GM23338 (cell line): Measurements from ENCODE around the gene SLC30A1. TPM values are rescaled to one million over a fixed set of nuclear protein-coding genes. Genes with fewer than 3 reads are reported as not detected.

ENCODE experiments used
- ATAC-seq: fragments of 200-7000 bp; cut with Tn5 transposase; 3 replicates; pipeline ENCODE4 v1.9.1; 2020
- DNase-seq: peaks from one replicate; pipeline ENCODE4 v3.0.0-alpha.2; 2015; ENCODE audit warnings: low spot score
- H2AFZ ChIP-seq: fragments of 200-600 bp; sonication (generic); 2 replicates; pipeline ENCODE4 v1.8.0; 2016; ENCODE audit warnings: antibody characterized with exemption, mild to moderate bottlenecking, moderate library complexity
- H3F3A ChIP-seq: fragments of 200-600 bp; sonication (generic); replicated peaks from 2 replicates; pipeline ENCODE4 v1.8.0; 2017; ENCODE audit warnings: antibody characterized with exemption, mixed run types, low read depth
- H3K27ac ChIP-seq: fragments of 200-600 bp; sonication (generic); 2 replicates; pipeline ENCODE4 v1.6.1; 2016; ENCODE audit warnings: low read depth
- H3K27me3 ChIP-seq: fragments of 200-600 bp; sonication (generic); 2 replicates; pipeline ENCODE4 v1.8.0; 2016; ENCODE audit warnings: mild to moderate bottlenecking, mixed run types, moderate library complexity; ENCODE audit not compliant: insufficient read depth
- H3K36me3 ChIP-seq: fragments of 200-600 bp; sonication (generic); 2 replicates; pipeline ENCODE4 v1.8.0; 2016; ENCODE audit warnings: mild to moderate bottlenecking; ENCODE audit not compliant: insufficient read depth
- H3K4me1 ChIP-seq: fragments of 200-600 bp; sonication (generic); 2 replicates; pipeline ENCODE4 v1.8.0; 2016; ENCODE audit warnings: mild to moderate bottlenecking, moderate library complexity; ENCODE audit not compliant: insufficient read depth
- H3K4me2 ChIP-seq: fragments of 200-600 bp; sonication (generic); 2 replicates; pipeline ENCODE4 v1.7.1; 2017; ENCODE audit warnings: mixed run types
- H3K4me3 ChIP-seq: fragments of 200-600 bp; sonication (generic); 2 replicates; pipeline ENCODE4 v1.6.1; 2016; ENCODE audit warnings: mixed run types
- H3K79me2 ChIP-seq: fragments of 200-600 bp; sonication (generic); replicated peaks from 2 replicates; pipeline ENCODE4 v1.8.0; 2017; ENCODE audit warnings: mild to moderate bottlenecking; ENCODE audit not compliant: insufficient read depth
- H3K9me2 ChIP-seq: fragments of 200-600 bp; sonication (generic); 2 replicates; pipeline ENCODE4 v1.8.0; 2017; ENCODE audit not compliant: insufficient read depth
- H4K20me1 ChIP-seq: fragments of 200-600 bp; sonication (generic); replicated peaks from 2 replicates; pipeline ENCODE4 v1.8.0; 2017; ENCODE audit warnings: mild to moderate bottlenecking; ENCODE audit not compliant: insufficient read depth
- H3K27ac Mint-ChIP-seq: 2 replicates; pipeline ENCODE4 v1.8.0; 2020; ENCODE audit warnings: inconsistent platforms, mild to moderate bottlenecking, moderate library complexity, mixed read lengths
- H3K27me3 Mint-ChIP-seq: 3 replicates; pipeline ENCODE4 v1.8.0; 2022; ENCODE audit warnings: low read depth, mild to moderate bottlenecking, moderate library complexity, mixed read lengths, inconsistent platforms; ENCODE audit not compliant: insufficient read depth, poor library complexity
- H3K36me3 Mint-ChIP-seq: 3 replicates; pipeline ENCODE4 v1.8.0; 2021; ENCODE audit warnings: low read depth, mild to moderate bottlenecking, inconsistent platforms, moderate library complexity, mixed read lengths
- H3K4me1 Mint-ChIP-seq: 3 replicates; pipeline ENCODE4 v1.8.0; 2020; ENCODE audit warnings: mild to moderate bottlenecking, inconsistent platforms, mixed read lengths
- H3K4me3 Mint-ChIP-seq: 3 replicates; pipeline ENCODE4 v1.8.0; 2021; ENCODE audit warnings: moderate library complexity, mild to moderate bottlenecking, inconsistent platforms, mixed read lengths
- H3K9me3 Mint-ChIP-seq: 3 replicates; pipeline ENCODE4 v1.8.0; 2020; ENCODE audit warnings: moderate library complexity, mild to moderate bottlenecking, inconsistent platforms, mixed read lengths
- CTCF ChIP-seq, 2 experiments: fragments of 200-600 bp in 1 of 2; sonication (generic) in 1 of 2; conservative IDR thresholded peaks; 2 replicates each; pipeline versions ENCODE4 v1.5.1 to v1.6.1; 2016 to 2017; ENCODE audit warnings: antibody characterized with exemption in 2 of 2, low read depth in 2 of 2, mild to moderate bottlenecking in 2 of 2, moderate library complexity in 1 of 2
- EZH2 ChIP-seq: fragments of 200-600 bp; sonication (generic); IDR thresholded peaks from one replicate; pipeline ENCODE4 v1.8.0; 2017; ENCODE audit warnings: antibody characterized with exemption, mild to moderate bottlenecking, low read depth; ENCODE audit not compliant: unreplicated experiment
- EZH2phosphoT487 ChIP-seq: fragments of 200-600 bp; sonication (generic); IDR thresholded peaks from one replicate; pipeline ENCODE4 v1.8.1; 2018; ENCODE audit warnings: antibody characterized with exemption; ENCODE audit not compliant: unreplicated experiment
- JUNB ChIP-seq: IDR thresholded peaks from one replicate; pipeline ENCODE4 v1.6.1; 2016; ENCODE audit warnings: antibody characterized with exemption; ENCODE audit not compliant: unreplicated experiment
- NANOG ChIP-seq: IDR thresholded peaks from 2 replicates; pipeline ENCODE4 v1.6.1; 2016; ENCODE audit warnings: antibody characterized with exemption, borderline replicate concordance
- ZNF114 ChIP-seq: fragments of 250-450 bp; sonication (Bioruptor Pico); IDR thresholded peaks from 2 replicates; pipeline ENCODE4 v1.5.0; 2020; ENCODE audit warnings: mild to moderate bottlenecking, moderate library complexity
- polyA plus RNA-seq: library from polyadenylated mRNA; unstranded; fragments of >200 nt; fragmentation: Nextera tagmentation; extraction: Ambion mirVana; gene quantifications from 2 replicates; pipeline ENCODE4 v1.2.1, GENCODE V29; 2016
- total RNA-seq: library from RNA; depleted of rRNA; stranded (reverse); fragments of >200 nt; shearing (Covaris generic); gene quantifications from 2 replicates; pipeline ENCODE4 v1.2.3, GENCODE V29; 2014
- TF ChIP-seq, protein P1 (sequence below): IDR thresholded peaks from 2 replicates; pipeline ENCODE4 v1.6.1; 2016; ENCODE audit warnings: antibody characterized with exemption
- TF ChIP-seq, protein P2 (sequence below): IDR thresholded peaks from one replicate; pipeline ENCODE4 v1.6.1; 2018; ENCODE audit warnings: antibody characterized with exemption; ENCODE audit not compliant: unreplicated experiment

SLC30A1 gene
- total and polyA plus RNA-seq, 2 experiments from 2014 or later, result 3.3 to 17.7 TPM

- TF ChIP-seq CTCF (conservative IDR thresholded peaks at IDR 0.05; ENCODE audit: low read depth in 2 of 2), result no peak
- TF ChIP-seq, protein P1, sequence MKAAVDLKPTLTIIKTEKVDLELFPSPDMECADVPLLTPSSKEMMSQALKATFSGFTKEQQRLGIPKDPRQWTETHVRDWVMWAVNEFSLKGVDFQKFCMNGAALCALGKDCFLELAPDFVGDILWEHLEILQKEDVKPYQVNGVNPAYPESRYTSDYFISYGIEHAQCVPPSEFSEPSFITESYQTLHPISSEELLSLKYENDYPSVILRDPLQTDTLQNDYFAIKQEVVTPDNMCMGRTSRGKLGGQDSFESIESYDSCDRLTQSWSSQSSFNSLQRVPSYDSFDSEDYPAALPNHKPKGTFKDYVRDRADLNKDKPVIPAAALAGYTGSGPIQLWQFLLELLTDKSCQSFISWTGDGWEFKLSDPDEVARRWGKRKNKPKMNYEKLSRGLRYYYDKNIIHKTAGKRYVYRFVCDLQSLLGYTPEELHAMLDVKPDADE, result no peak
- no peak for TF ChIP-seq ZNF114 (CRISPR knock-in tag)
Observed at GRCh38 chr1:211530102-211530501, 48.9 kb downstream of the SLC30A1 start (continued).

- peaks cover 4% of the 10 kb centered on the region for H3K4me1 Mint-ChIP-seq
- Histone ChIP-seq H3K79me2 (no peaks in the 10 kb centered on the region), H3K4me1 (no peaks in the 10 kb centered on the region), H4K20me1 (no peaks in the 10 kb centered on the region), H3K9me2 (no peaks in the 10 kb centered on the region), H3K4me3 (no peak overlapping the region), H2AFZ (no peak overlapping the region), H3K27me3 (no peaks in the 10 kb centered on the region), H3F3A (no peaks in the 10 kb centered on the region), H3K4me2 (no peak overlapping the region), H3K36me3 (no peaks in the 10 kb centered on the region), H3K27ac (no peak overlapping the region)
- H3K27ac Mint-ChIP-seq, result no peak overlapping the region
- peaks cover 2% of the 10 kb centered on the region for H3K27me3 Mint-ChIP-seq
- H3K9me3 Mint-ChIP-seq, result no peaks in the 10 kb centered on the region; the same call in 1 of the 3 replicates
- H3K36me3 Mint-ChIP-seq, result no peaks in the 10 kb centered on the region
- no peak for TF ChIP-seq EZH2
- TF ChIP-seq CTCF (conservative IDR thresholded peaks at IDR 0.05; ENCODE audit: low read depth in 2 of 2), result no peak
- TF ChIP-seq, protein P1, result no peak
- TF ChIP-seq JUNB, result no peak
- DNase-seq (no peak), ATAC-seq (no peak)
- no peak overlapping the region for H3K4me3 Mint-ChIP-seq
Observed at GRCh38 chr1:211529453-211529852, 49.5 kb downstream of the SLC30A1 start.

GRCh38 chr1:211529011-211529410, 50.0 kb downstream of the SLC30A1 start:
- Histone ChIP-seq H3K27ac (no peak overlapping the region), H3K79me2 (no peaks in the 10 kb centered on the region), H3K36me3 (no peaks in the 10 kb centered on the region), H3F3A (no peaks in the 10 kb centered on the region), H3K27me3 (no peaks in the 10 kb centered on the region), H3K4me1 (no peaks in the 10 kb centered on the region), H3K9me2 (no peaks in the 10 kb centered on the region), H3K4me2 (no peak overlapping the region), H2AFZ (no peak overlapping the region), H3K4me3 (no peak overlapping the region), H4K20me1 (no peaks in the 10 kb centered on the region)
- Mint-ChIP-seq H3K36me3 (no peaks in the 10 kb centered on the region), H3K4me1 (peaks cover 4% of the 10 kb centered on the region), H3K4me3 (no peak overlapping the region), H3K27me3 (peaks cover 2% of the 10 kb centered on the region), H3K27ac (no peak overlapping the region), H3K9me3 (no peaks in the 10 kb centered on the region; the same call in 1 of the 3 replicates)
- ATAC-seq (no peak), DNase-seq (no peak)
- TF ChIP-seq NANOG (no peak), CTCF (conservative IDR thresholded peaks at IDR 0.05; ENCODE audit: low read depth in 2 of 2) (no peak), EZH2phosphoT487 (no peak), JUNB (no peak), ZNF114 (CRISPR knock-in tag) (no peak), EZH2 (no peak)
- TF ChIP-seq, protein P2, sequence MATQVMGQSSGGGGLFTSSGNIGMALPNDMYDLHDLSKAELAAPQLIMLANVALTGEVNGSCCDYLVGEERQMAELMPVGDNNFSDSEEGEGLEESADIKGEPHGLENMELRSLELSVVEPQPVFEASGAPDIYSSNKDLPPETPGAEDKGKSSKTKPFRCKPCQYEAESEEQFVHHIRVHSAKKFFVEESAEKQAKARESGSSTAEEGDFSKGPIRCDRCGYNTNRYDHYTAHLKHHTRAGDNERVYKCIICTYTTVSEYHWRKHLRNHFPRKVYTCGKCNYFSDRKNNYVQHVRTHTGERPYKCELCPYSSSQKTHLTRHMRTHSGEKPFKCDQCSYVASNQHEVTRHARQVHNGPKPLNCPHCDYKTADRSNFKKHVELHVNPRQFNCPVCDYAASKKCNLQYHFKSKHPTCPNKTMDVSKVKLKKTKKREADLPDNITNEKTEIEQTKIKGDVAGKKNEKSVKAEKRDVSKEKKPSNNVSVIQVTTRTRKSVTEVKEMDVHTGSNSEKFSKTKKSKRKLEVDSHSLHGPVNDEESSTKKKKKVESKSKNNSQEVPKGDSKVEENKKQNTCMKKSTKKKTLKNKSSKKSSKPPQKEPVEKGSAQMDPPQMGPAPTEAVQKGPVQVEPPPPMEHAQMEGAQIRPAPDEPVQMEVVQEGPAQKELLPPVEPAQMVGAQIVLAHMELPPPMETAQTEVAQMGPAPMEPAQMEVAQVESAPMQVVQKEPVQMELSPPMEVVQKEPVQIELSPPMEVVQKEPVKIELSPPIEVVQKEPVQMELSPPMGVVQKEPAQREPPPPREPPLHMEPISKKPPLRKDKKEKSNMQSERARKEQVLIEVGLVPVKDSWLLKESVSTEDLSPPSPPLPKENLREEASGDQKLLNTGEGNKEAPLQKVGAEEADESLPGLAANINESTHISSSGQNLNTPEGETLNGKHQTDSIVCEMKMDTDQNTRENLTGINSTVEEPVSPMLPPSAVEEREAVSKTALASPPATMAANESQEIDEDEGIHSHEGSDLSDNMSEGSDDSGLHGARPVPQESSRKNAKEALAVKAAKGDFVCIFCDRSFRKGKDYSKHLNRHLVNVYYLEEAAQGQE, result no peak
